ENCODE data around the gene HSD17B8.

HSD17B8 gene

GRCh38 chr6:33185654-33186187 lies 18.7 kb upstream of the HSD17B8 start:
- no peaks in the 10 kb centered on the region for H3K27me3 ChIP-seq
- no peaks in the 10 kb centered on the region for H3K9me3 ChIP-seq
- H3K36me3 ChIP-seq, result no peaks in the 10 kb centered on the region
- DNase-seq, result no peak
- no peak overlapping the region for H3K4me3 ChIP-seq (ENCODE audit: low read depth, low read length)
- H3K4me1 ChIP-seq, result no peaks in the 10 kb centered on the region
- TF ChIP-seq CTCF (IDR thresholded peaks at IDR 0.05; ENCODE audit: low read depth, low read length), result no peak

GRCh38 chr6:33187809-33188208 lies 16.6 kb upstream of the HSD17B8 start:
- H3K9me3 ChIP-seq, result no peaks in the 10 kb centered on the region
- TF ChIP-seq CTCF (IDR thresholded peaks at IDR 0.05; ENCODE audit: low read depth, low read length), result no peak
- H3K36me3 ChIP-seq, result no peaks in the 10 kb centered on the region
- DNase-seq, result no peak
- H3K4me3 ChIP-seq (ENCODE audit: low read depth, low read length), result no peak overlapping the region
- H3K27me3 ChIP-seq, result peaks cover 8% of the 10 kb centered on the region
- H3K4me1 ChIP-seq, result peaks cover 6% of the 10 kb centered on the region

GRCh38 chr6:33189164-33189563 lies 15.3 kb upstream of the HSD17B8 start:
- Histone ChIP-seq H3K4me1 (peaks cover 6% of the 10 kb centered on the region), H3K9me3 (no peaks in the 10 kb centered on the region), H3K4me3 (ENCODE audit: low read depth, low read length) (no peak overlapping the region), H3K27me3 (peaks cover 11% of the 10 kb centered on the region), H3K36me3 (peaks cover under 1% of the 10 kb centered on the region)
- TF ChIP-seq CTCF (IDR thresholded peaks at IDR 0.05; ENCODE audit: low read depth, low read length), result no peak
- no peak for DNase-seq

- H3K9me3 ChIP-seq, result no peaks in the 10 kb centered on the region
- peaks cover 11% of the 10 kb centered on the region for H3K27me3 ChIP-seq
- no peak for TF ChIP-seq CTCF (IDR thresholded peaks at IDR 0.05; ENCODE audit: low read depth, low read length)
- no peak for DNase-seq
- H3K36me3 ChIP-seq, result peaks cover 3% of the 10 kb centered on the region
- H3K4me1 ChIP-seq, result peaks cover 6% of the 10 kb centered on the region
- H3K4me3 ChIP-seq (ENCODE audit: low read depth, low read length), result no peak overlapping the region
Observed at GRCh38 chr6:33189625-33190448, 14.6 kb upstream of the HSD17B8 start.

GRCh38 chr6:33190504-33191107 lies 13.8 kb upstream of the HSD17B8 start:
- TF ChIP-seq CTCF (IDR thresholded peaks at IDR 0.05; ENCODE audit: low read depth, low read length), result no peak
- DNase-seq, result no peak
- H3K36me3 ChIP-seq, result peaks cover 10% of the 10 kb centered on the region
- H3K27me3 ChIP-seq, result peaks cover 11% of the 10 kb centered on the region
- no peaks in the 10 kb centered on the region for H3K9me3 ChIP-seq
- peaks cover 6% of the 10 kb centered on the region for H3K4me1 ChIP-seq
- no peak overlapping the region for H3K4me3 ChIP-seq (ENCODE audit: low read depth, low read length)
